Panc1 (cell line): Measurements from ENCODE around the gene GALNTL6.

Experiments
- POLR2AphosphoS5 ChIP-seq: IDR thresholded peaks from 2 replicates; pipeline ENCODE4 v1.6.1; 2012; ENCODE audit warnings: mild to moderate bottlenecking, low read depth, low read length, moderate library complexity
- TCF7L2 ChIP-seq: IDR thresholded peaks from 2 replicates; pipeline ENCODE4 v1.6.1; 2011; ENCODE audit warnings: mild to moderate bottlenecking, low read depth, low read length, inconsistent platforms
- TF ChIP-seq, protein P1 (sequence below): fragments of 450-650 bp; IDR thresholded peaks from 2 replicates; pipeline ENCODE4 v1.5.1; 2017; ENCODE audit warnings: mild to moderate bottlenecking
- TF ChIP-seq, protein P2 (sequence below), 2 experiments: IDR thresholded peaks; 2 replicates each; pipeline ENCODE4 v1.6.1; 2011 to 2012; ENCODE audit warnings: low read depth in 2 of 2, control low read depth in 1 of 2, low read length in 1 of 2, mild to moderate bottlenecking in 1 of 2, moderate library complexity in 1 of 2; ENCODE audit not compliant: insufficient read depth in 1 of 2

DNA sequence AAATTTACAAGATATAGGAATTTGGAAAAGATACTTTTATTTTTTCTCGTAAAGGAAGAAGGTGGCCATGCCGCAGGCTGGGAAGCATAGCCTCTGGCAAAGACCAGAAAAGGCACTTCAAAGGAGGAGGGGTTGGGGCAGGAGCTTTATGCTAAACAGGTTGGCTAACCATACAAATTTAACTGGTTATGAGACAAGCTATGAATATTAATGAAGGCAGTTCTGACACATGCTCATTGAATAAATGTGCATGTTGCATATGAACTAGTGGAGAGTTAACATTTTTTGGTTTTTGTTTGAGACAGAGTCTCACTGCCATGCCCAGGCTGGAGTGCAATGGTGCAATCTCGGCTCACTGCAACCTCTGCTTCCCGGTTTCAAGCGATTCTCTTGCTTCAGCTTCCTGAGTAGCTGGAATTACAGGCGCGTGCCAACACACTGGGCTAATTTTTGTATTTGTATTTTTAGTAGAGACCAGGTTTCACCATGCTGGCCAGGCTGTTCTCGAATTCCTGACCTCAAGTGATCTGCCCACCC lies 36.5 kb downstream of the GALNTL6 start:
- TF ChIP-seq TCF7L2: no peak
- TF ChIP-seq, protein P1, sequence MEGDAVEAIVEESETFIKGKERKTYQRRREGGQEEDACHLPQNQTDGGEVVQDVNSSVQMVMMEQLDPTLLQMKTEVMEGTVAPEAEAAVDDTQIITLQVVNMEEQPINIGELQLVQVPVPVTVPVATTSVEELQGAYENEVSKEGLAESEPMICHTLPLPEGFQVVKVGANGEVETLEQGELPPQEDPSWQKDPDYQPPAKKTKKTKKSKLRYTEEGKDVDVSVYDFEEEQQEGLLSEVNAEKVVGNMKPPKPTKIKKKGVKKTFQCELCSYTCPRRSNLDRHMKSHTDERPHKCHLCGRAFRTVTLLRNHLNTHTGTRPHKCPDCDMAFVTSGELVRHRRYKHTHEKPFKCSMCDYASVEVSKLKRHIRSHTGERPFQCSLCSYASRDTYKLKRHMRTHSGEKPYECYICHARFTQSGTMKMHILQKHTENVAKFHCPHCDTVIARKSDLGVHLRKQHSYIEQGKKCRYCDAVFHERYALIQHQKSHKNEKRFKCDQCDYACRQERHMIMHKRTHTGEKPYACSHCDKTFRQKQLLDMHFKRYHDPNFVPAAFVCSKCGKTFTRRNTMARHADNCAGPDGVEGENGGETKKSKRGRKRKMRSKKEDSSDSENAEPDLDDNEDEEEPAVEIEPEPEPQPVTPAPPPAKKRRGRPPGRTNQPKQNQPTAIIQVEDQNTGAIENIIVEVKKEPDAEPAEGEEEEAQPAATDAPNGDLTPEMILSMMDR: no peak
- TF ChIP-seq POLR2AphosphoS5: no peak
- TF ChIP-seq, protein P2, sequence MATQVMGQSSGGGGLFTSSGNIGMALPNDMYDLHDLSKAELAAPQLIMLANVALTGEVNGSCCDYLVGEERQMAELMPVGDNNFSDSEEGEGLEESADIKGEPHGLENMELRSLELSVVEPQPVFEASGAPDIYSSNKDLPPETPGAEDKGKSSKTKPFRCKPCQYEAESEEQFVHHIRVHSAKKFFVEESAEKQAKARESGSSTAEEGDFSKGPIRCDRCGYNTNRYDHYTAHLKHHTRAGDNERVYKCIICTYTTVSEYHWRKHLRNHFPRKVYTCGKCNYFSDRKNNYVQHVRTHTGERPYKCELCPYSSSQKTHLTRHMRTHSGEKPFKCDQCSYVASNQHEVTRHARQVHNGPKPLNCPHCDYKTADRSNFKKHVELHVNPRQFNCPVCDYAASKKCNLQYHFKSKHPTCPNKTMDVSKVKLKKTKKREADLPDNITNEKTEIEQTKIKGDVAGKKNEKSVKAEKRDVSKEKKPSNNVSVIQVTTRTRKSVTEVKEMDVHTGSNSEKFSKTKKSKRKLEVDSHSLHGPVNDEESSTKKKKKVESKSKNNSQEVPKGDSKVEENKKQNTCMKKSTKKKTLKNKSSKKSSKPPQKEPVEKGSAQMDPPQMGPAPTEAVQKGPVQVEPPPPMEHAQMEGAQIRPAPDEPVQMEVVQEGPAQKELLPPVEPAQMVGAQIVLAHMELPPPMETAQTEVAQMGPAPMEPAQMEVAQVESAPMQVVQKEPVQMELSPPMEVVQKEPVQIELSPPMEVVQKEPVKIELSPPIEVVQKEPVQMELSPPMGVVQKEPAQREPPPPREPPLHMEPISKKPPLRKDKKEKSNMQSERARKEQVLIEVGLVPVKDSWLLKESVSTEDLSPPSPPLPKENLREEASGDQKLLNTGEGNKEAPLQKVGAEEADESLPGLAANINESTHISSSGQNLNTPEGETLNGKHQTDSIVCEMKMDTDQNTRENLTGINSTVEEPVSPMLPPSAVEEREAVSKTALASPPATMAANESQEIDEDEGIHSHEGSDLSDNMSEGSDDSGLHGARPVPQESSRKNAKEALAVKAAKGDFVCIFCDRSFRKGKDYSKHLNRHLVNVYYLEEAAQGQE (IDR thresholded peaks at IDR 0.05; ENCODE audit: insufficient read depth in 1 of 2, low read depth in 2 of 2, low read length in 1 of 2): no peak
